Left ventricle myocardium inferior (tissue), 1 donor: Measurements from ENCODE around the gene RPL27. TPM values are rescaled to one million over a fixed set of nuclear protein-coding genes. Genes with fewer than 3 reads are reported as not detected.
A peak's percentile ranks its signal among the peaks of the same experiment; 100 is the strongest.
"Not testable (repeated sequence)": the region's sequence is repeated elsewhere in the genome, so short reads cannot be mapped to it uniquely, and the experiment has no call there.

Experiments used
- DNase-seq: peaks from one replicate; pipeline ENCODE4 v3.0.0-alpha.2; 2020
- H3K27ac ChIP-seq: fragments of 200-600 bp; replicated peaks from 2 replicates; pipeline ENCODE4 v1.8.0; 2021
- H3K27me3 ChIP-seq: fragments of 200-600 bp; 2 replicates; pipeline ENCODE4 v1.8.0; 2021; ENCODE audit warnings: low read depth
- H3K36me3 ChIP-seq: fragments of 200-600 bp; 2 replicates; pipeline ENCODE4 v1.8.0; 2021
- H3K4me1 ChIP-seq: fragments of 200-600 bp; 2 replicates; pipeline ENCODE4 v1.8.0; 2021
- H3K4me3 ChIP-seq: fragments of 200-600 bp; 2 replicates; pipeline ENCODE4 v1.8.0; 2021; ENCODE audit warnings: mild to moderate bottlenecking, moderate library complexity
- H3K9me3 ChIP-seq: fragments of 200-600 bp; replicated peaks from 2 replicates; pipeline ENCODE4 v1.8.0; 2021
- CTCF ChIP-seq: fragments of 200-600 bp; IDR thresholded peaks from 2 replicates; pipeline ENCODE4 v1.8.0; 2021; ENCODE audit warnings: antibody characterized with exemption, mild to moderate bottlenecking, borderline replicate concordance
- intact Hi-C: fragments of 100-400 bp; cut with micrococcal nuclease; formaldehyde crosslinking; loops from one replicate; pipeline ENCODE4 v1.11.0; 2022
- total RNA-seq: library from RNA; stranded (reverse); fragmentation: NEBNext Ultra II Directional; extraction: Animal tissue kit (Norgen Biotek cat#: 25700); gene quantifications from one replicate; pipeline ENCODE4 v1.2.1, GENCODE V29; 2021
- donor health status: DM: no; HTN: yes; CAD: no; lungs with severe emphysema.

The RPL27 gene
- total RNA-seq, 1 donor from 2014 or later, result 759 TPM

- Histone ChIP-seq H3K9me3 (no peaks in the 10 kb centered on the region), H3K36me3 (peaks cover 80% of the 10 kb centered on the region), H3K27me3 (no peaks in the 10 kb centered on the region), H3K27ac (no peak overlapping the region), H3K4me3 (no peak overlapping the region), H3K4me1 (no peaks in the 10 kb centered on the region)
- no peak for DNase-seq
- intact Hi-C loops, result no loop called here
- no peak for TF ChIP-seq CTCF
Observed at GRCh38 chr17:42989141-42989540, 9.1 kb upstream of the RPL27 start.

- Histone ChIP-seq H3K4me1 (no peaks in the 10 kb centered on the region), H3K36me3 (peaks cover 78% of the 10 kb centered on the region), H3K4me3 (no peak overlapping the region), H3K27me3 (no peaks in the 10 kb centered on the region), H3K27ac (no peak overlapping the region), H3K9me3 (no peaks in the 10 kb centered on the region)
- DNase-seq, result no peak
- intact Hi-C loops, result no loop called here
- no peak for TF ChIP-seq CTCF
Observed at GRCh38 chr17:42989726-42990652, 8.2 kb upstream of the RPL27 start.

- H3K9me3 ChIP-seq, result no peaks in the 10 kb centered on the region
- no peak for DNase-seq
- no peaks in the 10 kb centered on the region for H3K4me1 ChIP-seq
- no peaks in the 10 kb centered on the region for H3K27me3 ChIP-seq
- no peak for TF ChIP-seq CTCF
- H3K4me3 ChIP-seq, result no peak overlapping the region
- H3K36me3 ChIP-seq, result peaks cover 65% of the 10 kb centered on the region
- H3K27ac ChIP-seq, result no peak overlapping the region
- intact Hi-C loops, result no loop called here
Observed at GRCh38 chr17:42991471-42991870, 6.7 kb upstream of the RPL27 start.

- no peak for DNase-seq
- H3K9me3 ChIP-seq, result no peaks in the 10 kb centered on the region
- H3K27me3 ChIP-seq, result no peaks in the 10 kb centered on the region
- no peak overlapping the region for H3K27ac ChIP-seq
- H3K4me1 ChIP-seq, result peaks cover 8% of the 10 kb centered on the region
- H3K36me3 ChIP-seq, result peaks cover 56% of the 10 kb centered on the region
- no peak overlapping the region for H3K4me3 ChIP-seq
- no peak for TF ChIP-seq CTCF
- intact Hi-C loops, result no loop called here
Observed at GRCh38 chr17:42992872-42993271, 5.3 kb upstream of the RPL27 start.

GRCh38 chr17:42993913-42994312, 4.3 kb upstream of the RPL27 start:
- DNase-seq, H3K4me3 ChIP-seq, H3K27me3 ChIP-seq, H3K9me3 ChIP-seq, intact Hi-C loops, H3K27ac ChIP-seq: not testable (repeated sequence)
- H3K4me1 ChIP-seq, result peaks cover 11% of the 10 kb centered on the region
- peaks cover 46% of the 10 kb centered on the region for H3K36me3 ChIP-seq

GRCh38 chr17:42997390-42997983, 732 bp upstream of the RPL27 start:
- peak overlapping the region; percentile 80 for H3K4me3 ChIP-seq
- no peak for DNase-seq
- H3K4me1 ChIP-seq, result peaks cover 32% of the 10 kb centered on the region
- H3K27me3 ChIP-seq, result no peaks in the 10 kb centered on the region
- H3K9me3 ChIP-seq, result no peaks in the 10 kb centered on the region
- TF ChIP-seq CTCF, result no peak
- peaks cover 42% of the 10 kb centered on the region for H3K36me3 ChIP-seq
- intact Hi-C loops, result no loop called here
- peak overlapping the region; percentile 84 for H3K27ac ChIP-seq
